Panc1 (cell line): ENCODE data around the gene VMAC.
"Not testable (repeated sequence)": the region's sequence is repeated elsewhere in the genome, so short reads cannot be mapped to it uniquely, and the experiment has no call there.

Experiments
- CTCF ChIP-seq: fragments of 450-650 bp; IDR thresholded peaks from 2 replicates; pipeline ENCODE4 v1.5.1; 2017; ENCODE audit warnings: mild to moderate bottlenecking
- SIN3A ChIP-seq: IDR thresholded peaks from 2 replicates; pipeline ENCODE4 v1.6.1; 2012; ENCODE audit warnings: low read depth, mild to moderate bottlenecking, low read length, moderate library complexity, borderline replicate concordance; ENCODE audit not compliant: insufficient read depth

DNA sequence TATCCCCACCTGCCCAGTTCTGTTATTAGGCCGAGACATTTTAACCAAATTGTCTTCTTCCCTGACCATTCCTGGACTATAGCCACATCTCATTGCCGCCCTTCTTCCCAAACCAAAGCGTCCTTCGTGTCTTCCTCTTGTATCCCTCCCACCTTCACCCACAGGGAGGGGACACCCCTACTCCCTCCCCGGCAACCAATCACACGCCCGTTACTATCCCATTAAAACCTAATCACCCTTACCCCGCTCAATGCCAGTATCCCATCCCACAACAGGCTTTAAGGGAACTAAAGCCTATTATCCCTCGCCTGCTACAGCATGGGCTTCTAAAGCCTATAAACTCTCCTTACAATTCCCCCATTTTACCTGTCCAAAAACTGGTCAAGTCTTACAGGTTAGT is 49.5 kb upstream of the VMAC start:
- TF ChIP-seq CTCF, SIN3A: not testable (repeated sequence)
